ENCODE measurements around the gene SFI1.
"Not testable (repeated sequence)": the region's sequence is repeated elsewhere in the genome, so short reads cannot be mapped to it uniquely, and the experiment has no call there.

The SFI1 gene

GRCh38 chr22:31496007-31496734 lies at the start of gene SFI1:
TSS of gene SFI1 (plus strand) at chr22:31496536. CDS start at chr22:31508285, 11,749 bp downstream.
- peak; percentile 88 for DNase-seq (ENCODE audit: low read depth)

GRCh38 chr22:31446767-31447166 lies 49.6 kb upstream of the SFI1 start:
- DNase-seq (ENCODE audit: low read depth), result no peak

GRCh38 chr22:31447337-31447736 lies 49.0 kb upstream of the SFI1 start:
- no peak for DNase-seq (ENCODE audit: low read depth)

GRCh38 chr22:31448382-31448781 lies 48.0 kb upstream of the SFI1 start:
- DNase-seq (ENCODE audit: low read depth), result no peak

GRCh38 chr22:31449506-31449905 lies 46.8 kb upstream of the SFI1 start:
- peak; percentile 7 for DNase-seq (ENCODE audit: low read depth)

GRCh38 chr22:31451709-31452571 lies 44.4 kb upstream of the SFI1 start:
- peak; percentile 46 for DNase-seq (ENCODE audit: low read depth)

- no peak for DNase-seq (ENCODE audit: low read depth)
Observed at GRCh38 chr22:31461699-31462098, 34.6 kb upstream of the SFI1 start.

GRCh38 chr22:31465307-31465706 lies 31.0 kb upstream of the SFI1 start:
- no peak for DNase-seq (ENCODE audit: low read depth)

- peak; percentile 95 for DNase-seq (ENCODE audit: low read depth)
Observed at GRCh38 chr22:31474743-31475142, 21.6 kb upstream of the SFI1 start.

- DNase-seq (ENCODE audit: low read depth), result no peak
Observed at GRCh38 chr22:31475800-31476199, 20.5 kb upstream of the SFI1 start.

- no peak for DNase-seq (ENCODE audit: low read depth)
Observed at GRCh38 chr22:31477329-31477728, 19.0 kb upstream of the SFI1 start.

- DNase-seq (ENCODE audit: low read depth), result no peak
Observed at GRCh38 chr22:31481129-31481528, 15.2 kb upstream of the SFI1 start.

- DNase-seq (ENCODE audit: low read depth), result not testable (repeated sequence)
Observed at GRCh38 chr22:31482470-31482869, 13.9 kb upstream of the SFI1 start.

- not testable (repeated sequence) for DNase-seq (ENCODE audit: low read depth)
Observed at GRCh38 chr22:31486369-31486768, 10.0 kb upstream of the SFI1 start.

GRCh38 chr22:31486951-31487350 lies 9.4 kb upstream of the SFI1 start:
- no peak for DNase-seq (ENCODE audit: low read depth)

- DNase-seq (ENCODE audit: low read depth), result no peak
Observed at GRCh38 chr22:31488346-31488883, 7.9 kb upstream of the SFI1 start.

GRCh38 chr22:31488988-31489617 lies 7.2 kb upstream of the SFI1 start:
- DNase-seq (ENCODE audit: low read depth), result peak; percentile 14

- DNase-seq (ENCODE audit: low read depth), result peak; percentile 91
Observed at GRCh38 chr22:31489632-31490495, 6.5 kb upstream of the SFI1 start, which contains the start of gene EIF4ENIF1. TSS of gene EIF4ENIF1 (minus strand) at chr22:31489842. CDS start at chr22:31488718, 1,124 bp downstream.

- DNase-seq (ENCODE audit: low read depth), result peak; percentile 61
Observed at GRCh38 chr22:31490496-31490925, 5.8 kb upstream of the SFI1 start.

- no peak for DNase-seq (ENCODE audit: low read depth)
Observed at GRCh38 chr22:31491218-31491962, 4.9 kb upstream of the SFI1 start.

GRCh38 chr22:31492151-31492550 lies 4.2 kb upstream of the SFI1 start:
- no peak for DNase-seq (ENCODE audit: low read depth)

All from fibroblast of gingiva (primary cell).